SK-N-SH treated with all-trans-retinoic acid at 6 μM for 48 hours (cell line): Measurements from ENCODE around the gene ATAD3C.
A peak's percentile ranks its signal among the peaks of the same experiment; 100 is the strongest.
"Not testable (repeated sequence)": the region's sequence is repeated elsewhere in the genome, so short reads cannot be mapped to it uniquely, and the experiment has no call there.

Experiments used
- ATAC-seq: fragments of 200-7000 bp; cut with Tn5 transposase; 3 replicates; pipeline ENCODE4 v1.9.1; 2020; ENCODE audit warnings: mild to moderate bottlenecking, moderate library complexity
- ARNTL ChIP-seq: fragments of 450-650 bp; formaldehyde crosslinking; IDR thresholded peaks from 2 replicates; pipeline ENCODE4 v1.5.0; 2020; ENCODE audit warnings: low read depth, mild to moderate bottlenecking, moderate library complexity, borderline replicate concordance
- BACH2 ChIP-seq: fragments of 250-450 bp; sonication (Bioruptor Pico); IDR thresholded peaks from 2 replicates; pipeline ENCODE4 v1.9.0; 2021; ENCODE audit warnings: mild to moderate bottlenecking, borderline replicate concordance
- CSDC2 ChIP-seq: fragments of 250-450 bp; sonication (Bioruptor Pico); IDR thresholded peaks from 2 replicates; pipeline ENCODE4 v1.5.0; 2020; ENCODE audit warnings: mild to moderate bottlenecking, moderate library complexity
- CSRNP3 ChIP-seq: fragments of 250-450 bp; sonication (Bioruptor Pico); IDR thresholded peaks from 2 replicates; pipeline ENCODE4 v1.5.1; 2021; ENCODE audit warnings: mild to moderate bottlenecking, moderate library complexity
- GLIS3 ChIP-seq: fragments of 250-450 bp; sonication (Bioruptor Pico); IDR thresholded peaks from 2 replicates; pipeline ENCODE4 v1.5.0; 2020; ENCODE audit warnings: mild to moderate bottlenecking, moderate library complexity
- ISL1 ChIP-seq: fragments of 250-450 bp; sonication (Bioruptor Pico); IDR thresholded peaks from 2 replicates; pipeline ENCODE4 v2.1.2; 2022; ENCODE audit warnings: mild to moderate bottlenecking, moderate library complexity
- OSR1 ChIP-seq: fragments of 250-450 bp; sonication (Bioruptor Pico); IDR thresholded peaks from 2 replicates; pipeline ENCODE4 v1.8.0; 2022; ENCODE audit warnings: moderate library complexity, mild to moderate bottlenecking, inconsistent platforms
- PATZ1 ChIP-seq: fragments of 250-450 bp; sonication (Bioruptor Pico); IDR thresholded peaks from 2 replicates; pipeline ENCODE4 v1.8.0; 2020; ENCODE audit warnings: mild to moderate bottlenecking, moderate library complexity, borderline replicate concordance
- PPARA ChIP-seq: fragments of 250-450 bp; sonication (Bioruptor Pico); IDR thresholded peaks from 2 replicates; pipeline ENCODE4 v1.5.0; 2020; ENCODE audit warnings: mild to moderate bottlenecking, borderline replicate concordance
- SNAI2 ChIP-seq: fragments of 250-450 bp; sonication (Bioruptor Pico); IDR thresholded peaks from 2 replicates; pipeline ENCODE4 v1.5.0; 2020; ENCODE audit warnings: mild to moderate bottlenecking, moderate library complexity
- TCF4 ChIP-seq: fragments of 250-450 bp; sonication (Bioruptor Pico); IDR thresholded peaks from 2 replicates; pipeline ENCODE4 v1.8.0; 2021; ENCODE audit warnings: mild to moderate bottlenecking, moderate library complexity, borderline replicate concordance
- TOX ChIP-seq: fragments of 250-450 bp; sonication (Bioruptor Pico); IDR thresholded peaks from 2 replicates; pipeline ENCODE4 v1.8.0; 2021; ENCODE audit warnings: mild to moderate bottlenecking, moderate library complexity, borderline replicate concordance
- ZC3H10 ChIP-seq: fragments of 250-450 bp; sonication (Bioruptor Pico); IDR thresholded peaks from 2 replicates; pipeline ENCODE4 v1.5.1; 2021; ENCODE audit warnings: mild to moderate bottlenecking, moderate library complexity
- ZFP3 ChIP-seq: fragments of 250-450 bp; sonication (Bioruptor Pico); IDR thresholded peaks from 2 replicates; pipeline ENCODE4 v1.5.0; 2020; ENCODE audit warnings: mild to moderate bottlenecking, moderate library complexity
- ZFP30 ChIP-seq: fragments of 450-650 bp; formaldehyde crosslinking; IDR thresholded peaks from 2 replicates; pipeline ENCODE4 v1.5.0; 2022; ENCODE audit warnings: mild to moderate bottlenecking, moderate library complexity
- ZNF565 ChIP-seq: fragments of 450-650 bp; formaldehyde crosslinking; conservative IDR thresholded peaks from 2 replicates; pipeline ENCODE4 v1.5.0; 2020; ENCODE audit warnings: low read depth, mild to moderate bottlenecking, moderate library complexity
- ZNF70 ChIP-seq: fragments of 450-650 bp; formaldehyde crosslinking; IDR thresholded peaks from 2 replicates; pipeline ENCODE4 v1.5.0; 2020; ENCODE audit warnings: mild to moderate bottlenecking, moderate library complexity
- ZNF8 ChIP-seq: fragments of 450-650 bp; formaldehyde crosslinking; IDR thresholded peaks from 2 replicates; pipeline ENCODE4 v1.5.0; 2020; ENCODE audit warnings: mild to moderate bottlenecking, moderate library complexity
- TF ChIP-seq, protein P1 (sequence below): fragments of 250-450 bp; sonication (Bioruptor Pico); IDR thresholded peaks from 2 replicates; pipeline ENCODE4 v1.5.0; 2020; ENCODE audit warnings: mild to moderate bottlenecking, moderate library complexity
- TF ChIP-seq, protein P2 (sequence below): fragments of 250-450 bp; sonication (Bioruptor Pico); IDR thresholded peaks from 2 replicates; pipeline ENCODE4 v1.5.1; 2020; ENCODE audit warnings: low read depth, mild to moderate bottlenecking, moderate library complexity

Gene ATAD3C

DNA sequence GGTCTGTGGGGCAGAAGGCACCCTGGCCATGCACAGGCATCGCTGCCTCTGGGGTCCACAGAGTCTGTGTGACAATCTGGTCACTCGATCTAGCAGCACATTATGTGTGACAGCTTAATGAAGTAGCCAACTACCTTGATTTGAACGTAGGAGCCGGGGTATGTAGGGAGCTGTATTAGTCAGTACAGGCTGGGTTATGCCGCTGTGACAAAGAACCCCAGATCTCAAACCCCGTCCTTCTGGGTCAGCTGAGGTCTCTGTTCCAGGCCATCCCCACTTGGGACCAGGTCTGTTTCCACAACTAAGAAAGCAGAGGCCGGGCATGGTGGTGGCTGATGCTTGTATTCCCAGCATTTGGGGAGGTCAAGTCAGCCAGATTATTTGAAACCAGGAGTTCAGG, 13.8 kb downstream of the ATAD3C start:
- no peak for ATAC-seq

GRCh38 chr1:1468196-1468985, 18.9 kb downstream of the ATAD3C start:
- not testable (repeated sequence) for ATAC-seq

More for the DNA sequence above, 13.8 kb downstream of the ATAD3C start:
- TF ChIP-seq ZFP3 (CRISPR knock-in tag) (no peak), TOX (CRISPR knock-in tag) (no peak), PATZ1 (CRISPR knock-in tag) (no peak), ZNF8 (CRISPR knock-in tag) (no peak), ISL1 (no peak), ZNF70 (CRISPR knock-in tag) (no peak), BACH2 (no peak)
- TF ChIP-seq, protein P1, sequence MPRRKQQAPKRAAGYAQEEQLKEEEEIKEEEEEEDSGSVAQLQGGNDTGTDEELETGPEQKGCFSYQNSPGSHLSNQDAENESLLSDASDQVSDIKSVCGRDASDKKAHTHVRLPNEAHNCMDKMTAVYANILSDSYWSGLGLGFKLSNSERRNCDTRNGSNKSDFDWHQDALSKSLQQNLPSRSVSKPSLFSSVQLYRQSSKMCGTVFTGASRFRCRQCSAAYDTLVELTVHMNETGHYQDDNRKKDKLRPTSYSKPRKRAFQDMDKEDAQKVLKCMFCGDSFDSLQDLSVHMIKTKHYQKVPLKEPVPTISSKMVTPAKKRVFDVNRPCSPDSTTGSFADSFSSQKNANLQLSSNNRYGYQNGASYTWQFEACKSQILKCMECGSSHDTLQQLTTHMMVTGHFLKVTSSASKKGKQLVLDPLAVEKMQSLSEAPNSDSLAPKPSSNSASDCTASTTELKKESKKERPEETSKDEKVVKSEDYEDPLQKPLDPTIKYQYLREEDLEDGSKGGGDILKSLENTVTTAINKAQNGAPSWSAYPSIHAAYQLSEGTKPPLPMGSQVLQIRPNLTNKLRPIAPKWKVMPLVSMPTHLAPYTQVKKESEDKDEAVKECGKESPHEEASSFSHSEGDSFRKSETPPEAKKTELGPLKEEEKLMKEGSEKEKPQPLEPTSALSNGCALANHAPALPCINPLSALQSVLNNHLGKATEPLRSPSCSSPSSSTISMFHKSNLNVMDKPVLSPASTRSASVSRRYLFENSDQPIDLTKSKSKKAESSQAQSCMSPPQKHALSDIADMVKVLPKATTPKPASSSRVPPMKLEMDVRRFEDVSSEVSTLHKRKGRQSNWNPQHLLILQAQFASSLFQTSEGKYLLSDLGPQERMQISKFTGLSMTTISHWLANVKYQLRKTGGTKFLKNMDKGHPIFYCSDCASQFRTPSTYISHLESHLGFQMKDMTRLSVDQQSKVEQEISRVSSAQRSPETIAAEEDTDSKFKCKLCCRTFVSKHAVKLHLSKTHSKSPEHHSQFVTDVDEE (CRISPR knock-in tag) = no peak

DNA sequence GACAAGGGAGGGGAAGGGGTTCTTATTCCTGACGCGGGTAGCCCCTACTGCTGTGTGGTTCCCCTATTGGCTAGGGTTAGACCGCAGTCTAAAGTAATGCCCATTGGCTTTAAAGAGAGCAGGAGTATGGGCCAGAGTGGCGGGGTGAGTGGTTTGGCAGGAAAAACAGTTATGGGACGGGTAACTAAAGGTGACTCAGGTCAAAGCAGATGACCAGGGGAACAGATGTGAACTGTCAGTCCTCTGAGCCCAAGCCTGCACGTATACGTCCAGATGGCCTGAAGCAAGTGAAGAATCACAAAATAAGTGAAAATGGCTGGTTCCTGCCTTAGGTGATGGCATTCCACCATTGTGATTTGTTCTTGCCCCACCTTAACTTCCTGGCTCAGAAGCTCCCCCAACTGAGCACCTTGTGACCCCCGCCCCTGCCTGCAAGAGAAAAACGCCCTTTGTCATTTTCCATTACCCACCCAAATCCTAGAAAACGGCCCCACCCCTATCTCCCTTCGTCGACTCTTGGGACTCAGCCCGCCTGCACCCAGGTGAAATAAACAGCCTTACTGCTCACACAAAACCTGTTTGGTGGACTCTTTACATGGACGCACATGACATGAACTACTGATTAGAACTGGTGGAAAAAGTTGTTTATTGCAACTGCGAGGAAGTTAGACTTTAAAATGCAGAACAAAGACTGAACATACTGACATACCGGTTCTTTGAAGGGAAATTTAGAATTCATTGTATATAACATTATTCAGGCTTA, 21.3 kb downstream of the ATAD3C start:
- peak; percentile 20 for ATAC-seq
- TF ChIP-seq TOX (CRISPR knock-in tag) (no peak), OSR1 (CRISPR knock-in tag) (no peak), ZFP30 (no peak), CSDC2 (CRISPR knock-in tag) (no peak), ZNF8 (CRISPR knock-in tag) (no peak), GLIS3 (CRISPR knock-in tag) (no peak), ARNTL (CRISPR knock-in tag) (no peak), ZNF565 (CRISPR knock-in tag) (no peak), CSRNP3 (CRISPR knock-in tag) (no peak), ZNF70 (CRISPR knock-in tag) (no peak), ISL1 (no peak), ZC3H10 (CRISPR knock-in tag) (no peak)
- TF ChIP-seq, protein P2, sequence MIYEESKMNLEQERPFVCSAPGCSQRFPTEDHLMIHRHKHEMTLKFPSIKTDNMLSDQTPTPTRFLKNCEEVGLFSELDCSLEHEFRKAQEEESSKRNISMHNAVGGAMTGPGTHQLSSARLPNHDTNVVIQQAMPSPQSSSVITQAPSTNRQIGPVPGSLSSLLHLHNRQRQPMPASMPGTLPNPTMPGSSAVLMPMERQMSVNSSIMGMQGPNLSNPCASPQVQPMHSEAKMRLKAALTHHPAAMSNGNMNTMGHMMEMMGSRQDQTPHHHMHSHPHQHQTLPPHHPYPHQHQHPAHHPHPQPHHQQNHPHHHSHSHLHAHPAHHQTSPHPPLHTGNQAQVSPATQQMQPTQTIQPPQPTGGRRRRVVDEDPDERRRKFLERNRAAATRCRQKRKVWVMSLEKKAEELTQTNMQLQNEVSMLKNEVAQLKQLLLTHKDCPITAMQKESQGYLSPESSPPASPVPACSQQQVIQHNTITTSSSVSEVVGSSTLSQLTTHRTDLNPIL (CRISPR knock-in tag) = no peak
- TF ChIP-seq, all 23 proteins: peak for 0

- peak; percentile 94 for ATAC-seq
- no peak for TF ChIP-seq ISL1
- TF ChIP-seq ZC3H10 (CRISPR knock-in tag) = no peak
- TF ChIP-seq, protein P2 (CRISPR knock-in tag) = no peak
- TF ChIP-seq SNAI2 (CRISPR knock-in tag) = no peak
- TF ChIP-seq ZNF70 (CRISPR knock-in tag) = no peak
- TF ChIP-seq CSDC2 (CRISPR knock-in tag) = no peak
- TF ChIP-seq, protein P1 (CRISPR knock-in tag) = no peak
- no peak for TF ChIP-seq GLIS3 (CRISPR knock-in tag)
- TF ChIP-seq ZNF8 (CRISPR knock-in tag) = no peak
- TF ChIP-seq ARNTL (CRISPR knock-in tag) = no peak
- no peak for TF ChIP-seq TCF4 (CRISPR knock-in tag)
- no peak for TF ChIP-seq ZNF565 (CRISPR knock-in tag)
- no peak for TF ChIP-seq PPARA (CRISPR knock-in tag)
- no peak for TF ChIP-seq ZFP30
These were observed 22.0 kb downstream of the ATAD3C start, which contains the start of gene ATAD3B for GRCh38 chr1:1471389-1472052. TSS of gene ATAD3B (plus strand) at chr1:1471765. CDS start at chr1:1471885, 120 bp downstream.
